DND-41 (cell line): Measurements from ENCODE around the gene CUL4B.

ENCODE experiments used
- CTCF ChIP-seq: IDR thresholded peaks from 2 replicates; pipeline ENCODE4 v1.5.1; 2012; ENCODE audit warnings: borderline replicate concordance, low read length, moderate library complexity, mild to moderate bottlenecking; ENCODE audit not compliant: poor library complexity, severe bottlenecking; ENCODE audit errors: extremely low read depth
- EZH2 ChIP-seq: IDR thresholded peaks from 3 replicates; pipeline ENCODE4 v1.6.1; 2012; ENCODE audit warnings: borderline replicate concordance, low read depth, mild to moderate bottlenecking, moderate library complexity, low read length, inconsistent platforms; ENCODE audit not compliant: severe bottlenecking

- TF ChIP-seq CTCF (no peak), EZH2 (no peak)
These were observed 74.0 kb downstream of the CUL4B start for GRCh38 chrX:120486786-120487185.
